Measurements from ENCODE around the gene CFAP46.

GRCh38 chr10:132906836-132907235 is 35.5 kb downstream of the CFAP46 start:
- TF ChIP-seq, protein P1, sequence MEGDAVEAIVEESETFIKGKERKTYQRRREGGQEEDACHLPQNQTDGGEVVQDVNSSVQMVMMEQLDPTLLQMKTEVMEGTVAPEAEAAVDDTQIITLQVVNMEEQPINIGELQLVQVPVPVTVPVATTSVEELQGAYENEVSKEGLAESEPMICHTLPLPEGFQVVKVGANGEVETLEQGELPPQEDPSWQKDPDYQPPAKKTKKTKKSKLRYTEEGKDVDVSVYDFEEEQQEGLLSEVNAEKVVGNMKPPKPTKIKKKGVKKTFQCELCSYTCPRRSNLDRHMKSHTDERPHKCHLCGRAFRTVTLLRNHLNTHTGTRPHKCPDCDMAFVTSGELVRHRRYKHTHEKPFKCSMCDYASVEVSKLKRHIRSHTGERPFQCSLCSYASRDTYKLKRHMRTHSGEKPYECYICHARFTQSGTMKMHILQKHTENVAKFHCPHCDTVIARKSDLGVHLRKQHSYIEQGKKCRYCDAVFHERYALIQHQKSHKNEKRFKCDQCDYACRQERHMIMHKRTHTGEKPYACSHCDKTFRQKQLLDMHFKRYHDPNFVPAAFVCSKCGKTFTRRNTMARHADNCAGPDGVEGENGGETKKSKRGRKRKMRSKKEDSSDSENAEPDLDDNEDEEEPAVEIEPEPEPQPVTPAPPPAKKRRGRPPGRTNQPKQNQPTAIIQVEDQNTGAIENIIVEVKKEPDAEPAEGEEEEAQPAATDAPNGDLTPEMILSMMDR (IDR thresholded peaks at IDR 0.05) = no peak
- no peak for TF ChIP-seq POLR2AphosphoS5 (IDR thresholded peaks at IDR 0.05)
- TF ChIP-seq POLR2A (IDR thresholded peaks at IDR 0.05; ENCODE audit: low read depth) = no peak
